K562 (cell line): ENCODE results near the gene SET. TPM values are rescaled to one million over a fixed set of nuclear protein-coding genes. Genes with fewer than 3 reads are reported as not detected.
A peak's percentile ranks its signal among the peaks of the same experiment; 100 is the strongest.

Experiments
- CBFB ChIP-seq: sonication (generic); formaldehyde crosslinking; IDR thresholded peaks from 2 replicates; pipeline ENCODE4 v1.4.0; 2020; ENCODE audit warnings: mild to moderate bottlenecking, missing genetic modification reagents
- CHD2 ChIP-seq: IDR thresholded peaks from 2 replicates; pipeline ENCODE4 v1.6.1; 2011; ENCODE audit warnings: low read depth, low read length
- CTBP1 ChIP-seq: fragments of 450-650 bp; IDR thresholded peaks from 2 replicates; pipeline ENCODE4 v1.6.1; 2016; ENCODE audit warnings: borderline replicate concordance
- ESRRA ChIP-seq: fragments of 450-650 bp; IDR thresholded peaks from 2 replicates; pipeline ENCODE4 v1.6.1; 2014; ENCODE audit warnings: low read depth, mild to moderate bottlenecking, moderate library complexity, borderline replicate concordance
- EWSR1 ChIP-seq: fragments of 450-650 bp; IDR thresholded peaks from 2 replicates; pipeline ENCODE4 v1.6.1; 2018; ENCODE audit warnings: borderline replicate concordance, mild to moderate bottlenecking, low read depth, moderate library complexity; ENCODE audit not compliant: partially characterized antibody
- GABPB1 ChIP-seq: sonication (generic); formaldehyde crosslinking; IDR thresholded peaks from 2 replicates; pipeline ENCODE4 v1.8.0; 2022; ENCODE audit warnings: mild to moderate bottlenecking, missing genetic modification reagents
- HDAC6 ChIP-seq: IDR thresholded peaks from 2 replicates; pipeline ENCODE4 v1.6.1; 2012; ENCODE audit warnings: low read depth, mild to moderate bottlenecking, control low read depth, inconsistent platforms, low read length, moderate library complexity
- MYC ChIP-seq, 2 experiments: fragments of 250-450 bp in 1 of 2; sonication (Bioruptor Pico) in 1 of 2; IDR thresholded peaks; 2 replicates each; pipeline versions ENCODE4 v1.5.1 to v1.6.1; 2012 to 2021; ENCODE audit warnings: low read depth in 2 of 2, borderline replicate concordance in 1 of 2, improper control_type of control experiment in 1 of 2, low read length in 1 of 2, mild to moderate bottlenecking in 1 of 2, moderate library complexity in 1 of 2
- TEAD1 ChIP-seq, 2 experiments: fragments of 450-650 bp in 1 of 2; sonication (generic) in 1 of 2; formaldehyde crosslinking; IDR thresholded peaks; 2 replicates each; pipeline versions ENCODE4 v1.4.0 to v1.8.0; 2020 to 2022; ENCODE audit warnings: mild to moderate bottlenecking in 2 of 2, missing genetic modification reagents in 1 of 2
- ZFP91 ChIP-seq: sonication (generic); formaldehyde crosslinking; IDR thresholded peaks from 2 replicates; pipeline ENCODE4 v1.8.0; 2022; ENCODE audit warnings: mild to moderate bottlenecking, missing genetic modification reagents
- ZNF184 ChIP-seq: sonication (generic); formaldehyde crosslinking; IDR thresholded peaks from 2 replicates; pipeline ENCODE4 v1.5.0; 2020; ENCODE audit warnings: missing genetic modification reagents
- ZNF347 ChIP-seq: fragments of 450-650 bp; formaldehyde crosslinking; IDR thresholded peaks from 2 replicates; pipeline ENCODE4 v1.4.0; 2020; ENCODE audit warnings: low read depth, mild to moderate bottlenecking, moderate library complexity
- ZNF507 ChIP-seq: conservative IDR thresholded peaks from 2 replicates; pipeline ENCODE4 v1.6.1; 2017; ENCODE audit warnings: missing genetic modification characterization, missing compliant biosample characterization
- polyA plus RNA-seq, 8 experiments: library from polyadenylated mRNA; depleted of rRNA in 4 of 8; stranded (reverse) in 5 of 8; unstranded in 3 of 8; fragments of >200 nt; fragmentation: Nextera tagmentation in 2 of 8; fragmentation: Illumina TruSeq in 1 of 8; extraction: Ambion mirVana in 2 of 8; extraction: Trizol in 1 of 8; gene quantifications; 2 replicates each; pipeline versions ENCODE4 v1.2.1 to v1.2.3, GENCODE V29; 2011 to 2014; ENCODE audit warnings: inconsistent platforms in 1 of 8, missing spikeins in 1 of 8
- total RNA-seq, 7 experiments: library from RNA; depleted of rRNA in 6 of 7; stranded (reverse); fragments of >200 nt in 6 of 7; fragmentation: Illumina TruSeq in 2 of 7; extraction: Trizol in 2 of 7; gene quantifications; 2 replicates each; pipeline versions ENCODE4 v1.2.1 to v1.2.3, GENCODE V29; 2011 to 2021; ENCODE audit warnings: low replicate concordance in 1 of 7
- TF ChIP-seq, protein P1 (sequence below), 2 experiments: fragments of 450-650 bp; formaldehyde crosslinking in 1 of 2; IDR thresholded peaks; 2 replicates each; pipeline versions ENCODE4 v1.4.0 to v1.6.1; 2014 to 2020; ENCODE audit warnings: mild to moderate bottlenecking in 2 of 2, borderline replicate concordance in 1 of 2, low read depth in 1 of 2
- TF ChIP-seq, protein P2 (sequence below): sonication (generic); IDR thresholded peaks from 2 replicates; pipeline ENCODE4 v1.6.1; 2016

Gene SET
- total and polyA plus RNA-seq, 9 of the 15 experiments (the other 6 are each of a cell fraction or from before 2014, with no cell fraction given), result 404 to 1,447 (median 907) TPM

- TF ChIP-seq, protein P1, sequence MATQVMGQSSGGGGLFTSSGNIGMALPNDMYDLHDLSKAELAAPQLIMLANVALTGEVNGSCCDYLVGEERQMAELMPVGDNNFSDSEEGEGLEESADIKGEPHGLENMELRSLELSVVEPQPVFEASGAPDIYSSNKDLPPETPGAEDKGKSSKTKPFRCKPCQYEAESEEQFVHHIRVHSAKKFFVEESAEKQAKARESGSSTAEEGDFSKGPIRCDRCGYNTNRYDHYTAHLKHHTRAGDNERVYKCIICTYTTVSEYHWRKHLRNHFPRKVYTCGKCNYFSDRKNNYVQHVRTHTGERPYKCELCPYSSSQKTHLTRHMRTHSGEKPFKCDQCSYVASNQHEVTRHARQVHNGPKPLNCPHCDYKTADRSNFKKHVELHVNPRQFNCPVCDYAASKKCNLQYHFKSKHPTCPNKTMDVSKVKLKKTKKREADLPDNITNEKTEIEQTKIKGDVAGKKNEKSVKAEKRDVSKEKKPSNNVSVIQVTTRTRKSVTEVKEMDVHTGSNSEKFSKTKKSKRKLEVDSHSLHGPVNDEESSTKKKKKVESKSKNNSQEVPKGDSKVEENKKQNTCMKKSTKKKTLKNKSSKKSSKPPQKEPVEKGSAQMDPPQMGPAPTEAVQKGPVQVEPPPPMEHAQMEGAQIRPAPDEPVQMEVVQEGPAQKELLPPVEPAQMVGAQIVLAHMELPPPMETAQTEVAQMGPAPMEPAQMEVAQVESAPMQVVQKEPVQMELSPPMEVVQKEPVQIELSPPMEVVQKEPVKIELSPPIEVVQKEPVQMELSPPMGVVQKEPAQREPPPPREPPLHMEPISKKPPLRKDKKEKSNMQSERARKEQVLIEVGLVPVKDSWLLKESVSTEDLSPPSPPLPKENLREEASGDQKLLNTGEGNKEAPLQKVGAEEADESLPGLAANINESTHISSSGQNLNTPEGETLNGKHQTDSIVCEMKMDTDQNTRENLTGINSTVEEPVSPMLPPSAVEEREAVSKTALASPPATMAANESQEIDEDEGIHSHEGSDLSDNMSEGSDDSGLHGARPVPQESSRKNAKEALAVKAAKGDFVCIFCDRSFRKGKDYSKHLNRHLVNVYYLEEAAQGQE (IDR thresholded peaks at IDR 0.05; ENCODE audit: borderline replicate concordance), result no peak
- TF ChIP-seq, protein P1 (CRISPR knock-in tag; IDR thresholded peaks at IDR 0.05; ENCODE audit: low read depth), result 0 out of 2 replicates have a peak, but pooled peaks have one; percentile 57
- TF ChIP-seq ZFP91 (CRISPR knock-in tag) (no peak), ZNF507 (no peak), ZNF184 (CRISPR knock-in tag) (no peak), CTBP1 (peak; percentile 78), EWSR1 (no peak), ESRRA (peak; percentile 64), MYC (IDR thresholded peaks at IDR 0.05; ENCODE audit: low read depth, low read length) (peak; percentile 68), MYC (CRISPR knock-in tag; IDR thresholded peaks at IDR 0.05; ENCODE audit: borderline replicate concordance, low read depth) (no peak; the same call in 1 of the 2 replicates), CBFB (CRISPR knock-in tag) (no peak), CHD2 (peak; percentile 44; the same call in 1 of the 2 replicates), ZNF347 (CRISPR knock-in tag) (no peak; the same call in 1 of the 2 replicates), GABPB1 (CRISPR knock-in tag) (peak; percentile 82), TEAD1 (CRISPR knock-in tag; IDR thresholded peaks at IDR 0.05) (peak in 1 of 2 experiments; percentile 48; a peak in 1 of 4 replicates), HDAC6 (0 out of 2 replicates have a peak, but pooled peaks have one; percentile 57)
- TF ChIP-seq, protein P2, sequence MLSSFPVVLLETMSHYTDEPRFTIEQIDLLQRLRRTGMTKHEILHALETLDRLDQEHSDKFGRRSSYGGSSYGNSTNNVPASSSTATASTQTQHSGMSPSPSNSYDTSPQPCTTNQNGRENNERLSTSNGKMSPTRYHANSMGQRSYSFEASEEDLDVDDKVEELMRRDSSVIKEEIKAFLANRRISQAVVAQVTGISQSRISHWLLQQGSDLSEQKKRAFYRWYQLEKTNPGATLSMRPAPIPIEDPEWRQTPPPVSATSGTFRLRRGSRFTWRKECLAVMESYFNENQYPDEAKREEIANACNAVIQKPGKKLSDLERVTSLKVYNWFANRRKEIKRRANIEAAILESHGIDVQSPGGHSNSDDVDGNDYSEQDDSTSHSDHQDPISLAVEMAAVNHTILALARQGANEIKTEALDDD, result no peak
Measured at GRCh38 chr9:128723866-128724743, 35.1 kb downstream of the SET start, which contains the start of gene ZDHHC12 (continued).
